MM.1S (cell line): ENCODE data around the gene FBF1.

Experiments used
- EZH2 ChIP-seq: fragments of 300-600 bp; sonication (generic); optimal IDR thresholded peaks from 2 replicates; pipeline ENCODE3; 2017; ENCODE audit warnings: low read depth, mild to moderate bottlenecking, antibody characterized with exemption, low read length, mixed read lengths
- EZH2phosphoT487 ChIP-seq: fragments of 300-600 bp; sonication (generic); IDR thresholded peaks from 2 replicates; pipeline ENCODE4 v1.6.1; 2018; ENCODE audit warnings: antibody characterized with exemption, low read length
- TF ChIP-seq, protein P1 (sequence below): fragments of 300-600 bp; sonication (generic); IDR thresholded peaks from 2 replicates; pipeline ENCODE4 v1.5.1; 2016; ENCODE audit warnings: antibody characterized with exemption, low read length, mixed read lengths

DNA sequence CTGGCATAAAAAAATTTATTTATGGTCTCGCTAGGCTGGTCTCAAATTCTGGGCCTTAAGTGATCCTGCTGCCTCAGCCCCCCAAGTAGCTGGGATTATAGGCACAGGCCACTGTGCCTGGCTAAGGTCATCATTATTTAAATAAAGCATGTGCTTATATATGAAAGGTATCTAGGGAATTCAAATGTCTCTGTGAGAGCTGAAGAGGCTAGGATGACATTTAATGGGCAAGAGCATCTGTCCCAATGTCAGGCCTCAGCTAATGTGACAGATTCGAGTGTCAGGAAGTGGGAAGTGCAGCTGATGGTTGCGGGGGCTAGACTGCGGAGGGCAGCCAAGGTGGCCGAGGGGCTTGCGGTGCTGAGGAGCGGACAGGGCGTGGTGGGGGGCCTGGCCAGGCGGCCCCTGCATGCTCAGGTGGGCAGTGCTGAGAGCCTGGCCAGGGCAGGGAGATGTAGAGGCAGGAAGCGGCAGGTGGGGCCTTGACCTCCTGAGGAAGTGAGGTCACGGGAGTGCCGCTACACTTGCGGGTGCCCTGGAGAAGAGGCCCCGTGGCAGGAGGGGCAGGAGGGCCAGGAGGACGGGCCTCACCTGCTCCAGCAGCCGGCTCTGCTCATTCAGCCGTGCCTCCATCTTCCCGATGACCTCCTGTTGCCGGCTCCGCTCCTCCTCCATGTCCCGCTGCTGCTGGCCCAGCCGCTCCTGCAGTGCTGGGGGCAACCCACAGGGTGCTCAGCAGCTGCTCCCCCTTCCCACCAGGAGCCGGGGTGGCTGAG, 23.5 kb downstream of the FBF1 start:
- TF ChIP-seq, protein P1, sequence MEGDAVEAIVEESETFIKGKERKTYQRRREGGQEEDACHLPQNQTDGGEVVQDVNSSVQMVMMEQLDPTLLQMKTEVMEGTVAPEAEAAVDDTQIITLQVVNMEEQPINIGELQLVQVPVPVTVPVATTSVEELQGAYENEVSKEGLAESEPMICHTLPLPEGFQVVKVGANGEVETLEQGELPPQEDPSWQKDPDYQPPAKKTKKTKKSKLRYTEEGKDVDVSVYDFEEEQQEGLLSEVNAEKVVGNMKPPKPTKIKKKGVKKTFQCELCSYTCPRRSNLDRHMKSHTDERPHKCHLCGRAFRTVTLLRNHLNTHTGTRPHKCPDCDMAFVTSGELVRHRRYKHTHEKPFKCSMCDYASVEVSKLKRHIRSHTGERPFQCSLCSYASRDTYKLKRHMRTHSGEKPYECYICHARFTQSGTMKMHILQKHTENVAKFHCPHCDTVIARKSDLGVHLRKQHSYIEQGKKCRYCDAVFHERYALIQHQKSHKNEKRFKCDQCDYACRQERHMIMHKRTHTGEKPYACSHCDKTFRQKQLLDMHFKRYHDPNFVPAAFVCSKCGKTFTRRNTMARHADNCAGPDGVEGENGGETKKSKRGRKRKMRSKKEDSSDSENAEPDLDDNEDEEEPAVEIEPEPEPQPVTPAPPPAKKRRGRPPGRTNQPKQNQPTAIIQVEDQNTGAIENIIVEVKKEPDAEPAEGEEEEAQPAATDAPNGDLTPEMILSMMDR, result no peak
- TF ChIP-seq EZH2, result no peak
- no peak for TF ChIP-seq EZH2phosphoT487
